ENCODE measurements around the gene KCTD17.

GRCh38 chr22:37059876-37060449 is 8.4 kb downstream of the KCTD17 start:
- TF ChIP-seq, protein P1, sequence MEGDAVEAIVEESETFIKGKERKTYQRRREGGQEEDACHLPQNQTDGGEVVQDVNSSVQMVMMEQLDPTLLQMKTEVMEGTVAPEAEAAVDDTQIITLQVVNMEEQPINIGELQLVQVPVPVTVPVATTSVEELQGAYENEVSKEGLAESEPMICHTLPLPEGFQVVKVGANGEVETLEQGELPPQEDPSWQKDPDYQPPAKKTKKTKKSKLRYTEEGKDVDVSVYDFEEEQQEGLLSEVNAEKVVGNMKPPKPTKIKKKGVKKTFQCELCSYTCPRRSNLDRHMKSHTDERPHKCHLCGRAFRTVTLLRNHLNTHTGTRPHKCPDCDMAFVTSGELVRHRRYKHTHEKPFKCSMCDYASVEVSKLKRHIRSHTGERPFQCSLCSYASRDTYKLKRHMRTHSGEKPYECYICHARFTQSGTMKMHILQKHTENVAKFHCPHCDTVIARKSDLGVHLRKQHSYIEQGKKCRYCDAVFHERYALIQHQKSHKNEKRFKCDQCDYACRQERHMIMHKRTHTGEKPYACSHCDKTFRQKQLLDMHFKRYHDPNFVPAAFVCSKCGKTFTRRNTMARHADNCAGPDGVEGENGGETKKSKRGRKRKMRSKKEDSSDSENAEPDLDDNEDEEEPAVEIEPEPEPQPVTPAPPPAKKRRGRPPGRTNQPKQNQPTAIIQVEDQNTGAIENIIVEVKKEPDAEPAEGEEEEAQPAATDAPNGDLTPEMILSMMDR (IDR thresholded peaks at IDR 0.05), result no peak
- no peak for TF ChIP-seq POLR2A (IDR thresholded peaks at IDR 0.05)
